Spleen (tissue), 11 donors: ENCODE data around the gene RAB6A. TPM values are rescaled to one million over a fixed set of nuclear protein-coding genes. Genes with fewer than 3 reads are reported as not detected.

ENCODE experiments used
- DNase-seq: peaks from one replicate; pipeline ENCODE4 v3.0.0-alpha.2; 2020
- H3K27ac ChIP-seq, 8 donors: fragments of 200-600 bp; sonication (generic) in 7 of 8; 1 replicate in 4 of 8; 2 replicates in 4 of 8; pipeline versions ENCODE4 v1.5.0 to v1.8.0; 2016 to 2021; ENCODE audit warnings: inconsistent platforms in 4 of 8, mild to moderate bottlenecking in 4 of 8, moderate library complexity in 1 of 8
- H3K27me3 ChIP-seq, 7 donors: fragments of 200-600 bp; sonication (generic) in 6 of 7; replicated peaks in 1 of 7; 1 replicate in 4 of 7; 2 replicates in 3 of 7; pipeline versions ENCODE4 v1.5.0 to v1.8.0; 2016 to 2021; ENCODE audit warnings: inconsistent platforms in 3 of 7, mild to moderate bottlenecking in 1 of 7
- H3K36me3 ChIP-seq, 6 donors: fragments of 200-600 bp; sonication (generic) in 5 of 6; 1 replicate in 4 of 6; 2 replicates in 2 of 6; pipeline versions ENCODE4 v1.5.0 to v1.8.0; 2016 to 2021; ENCODE audit warnings: inconsistent platforms in 2 of 6
- H3K4me1 ChIP-seq, 6 donors: fragments of 200-600 bp; sonication (generic) in 5 of 6; 1 replicate in 3 of 6; 2 replicates in 3 of 6; pipeline versions ENCODE4 v1.5.0 to v1.8.0; 2016 to 2021; ENCODE audit warnings: inconsistent platforms in 3 of 6
- H3K4me3 ChIP-seq, 8 donors: fragments of 200-600 bp; sonication (generic) in 7 of 8; 1 replicate in 4 of 8; 2 replicates in 4 of 8; pipeline versions ENCODE4 v1.5.0 to v1.8.0; 2016 to 2021; ENCODE audit warnings: inconsistent platforms in 4 of 8, mild to moderate bottlenecking in 4 of 8, moderate library complexity in 2 of 8
- H3K9me3 ChIP-seq, 8 donors: fragments of 200-600 bp; sonication (generic) in 7 of 8; 1 replicate in 4 of 8; 2 replicates in 4 of 8; pipeline versions ENCODE4 v1.5.0 to v1.8.0; 2016 to 2021; ENCODE audit warnings: inconsistent platforms in 4 of 8
- POLR2A ChIP-seq, 3 donors: fragments of 450-650 bp; IDR thresholded peaks; one replicate each; pipeline ENCODE4 v1.5.1; 2017; ENCODE audit warnings: antibody characterized with exemption in 3 of 3, mild to moderate bottlenecking in 1 of 3
- POLR2AphosphoS5 ChIP-seq, 3 donors: sonication (generic); formaldehyde crosslinking; IDR thresholded peaks; one replicate each; pipeline ENCODE4 v1.5.1; 2017; ENCODE audit warnings: antibody characterized with exemption in 3 of 3
- WGBS, 5 donors: extraction: QIAGEN DNeasy Blood & Tissue Kit in 3 of 5; methylation state at CpG; one replicate each; pipeline versions ENCODE4 v1.1.5 to v1.1.7; 2013 to 2018; 5-methylcytosine and 5-hydroxymethylcytosine counted together
- intact Hi-C: fragments of 100-400 bp; cut with DNase I; formaldehyde crosslinking; loops from one replicate; pipeline ENCODE4 v1.15.0; 2023; ENCODE audit warnings: low total_unique reads
- polyA plus RNA-seq, 3 donors: library from polyadenylated mRNA; stranded (reverse); fragments of 200-250 nt; gene quantifications; one replicate each; pipeline ENCODE4 v1.2.1, GENCODE V29; 2013
- total RNA-seq, 7 donors: library from RNA; depleted of rRNA in 3 of 7; stranded (reverse); fragments of >200 nt in 3 of 7; fragmentation: NEBNext Ultra II Directional in 4 of 7; extraction: Animal tissue kit (Norgen Biotek cat#: 25700) in 4 of 7; gene quantifications; one replicate each; pipeline versions ENCODE4 v1.1.0 to v1.2.1, GENCODE V29; 2016 to 2021
- TF ChIP-seq, protein P1 (sequence below), 11 experiments: fragments of 200-600 bp in 7 of 11; fragments of 450-650 bp in 4 of 11; sonication (generic) in 4 of 11; IDR thresholded peaks in 8 of 11; conservative IDR thresholded peaks in 3 of 11; 1 replicate in 7 of 11; 2 replicates in 4 of 11; pipeline versions ENCODE4 v1.4.0 to v1.8.0; 2016 to 2021; ENCODE audit warnings: antibody characterized with exemption in 11 of 11, inconsistent platforms in 4 of 11, mild to moderate bottlenecking in 1 of 11
- donor health status: healthy with polysubstance abuse.
- donor health status: DM: no; HTN: no; CAD: no; lungs with moderate emphysema.
- donor health status: DM: no; HTN: no; CAD: no.
- donor health status: Bipolar disorder and iron deficiency.
- donor health status: healthy.
- donor health status: DM: no; HTN: no; CAD: no.
- donor health status: DM: yes; HTN: yes; CAD: no.

The RAB6A gene
- total and polyA plus RNA-seq, 10 donors: 25.7 to 144 (median 97.4) TPM

DNA sequence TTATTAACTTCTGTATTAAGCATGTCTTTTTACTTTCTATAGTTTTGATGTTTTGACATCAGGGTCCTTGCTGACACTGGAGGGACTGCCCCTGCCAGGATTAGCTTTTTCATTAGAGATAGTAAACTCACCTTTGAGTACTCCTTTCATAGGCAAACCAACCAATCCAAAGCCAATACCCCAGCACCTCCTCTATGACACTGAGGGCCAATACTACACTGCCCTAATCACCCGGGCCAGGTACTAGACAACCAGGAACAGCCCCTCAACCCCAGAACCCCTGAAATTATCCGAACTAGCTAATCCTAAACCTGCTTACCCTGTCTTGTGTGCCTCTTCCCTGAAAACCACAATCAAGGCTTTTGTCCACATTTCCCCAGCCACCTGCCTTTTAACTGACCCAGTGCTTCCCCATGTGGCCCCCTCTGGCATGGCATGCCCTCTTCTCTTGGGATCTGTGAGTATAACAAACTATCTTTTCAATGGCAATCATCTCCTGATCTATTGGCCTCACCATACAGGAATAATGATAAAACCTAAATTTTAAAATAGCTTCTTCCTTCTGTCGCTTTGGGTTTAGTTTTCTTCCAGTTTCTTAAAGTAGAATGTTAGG, 31.2 kb downstream of the RAB6A start:
- H3K27me3 ChIP-seq: no peaks in the 10 kb centered on the region
- peaks cover 0 to 41% (median 0%) of the 10 kb centered on the region in 6 donors for H3K36me3 ChIP-seq
- intact Hi-C loops: no loop called here
- no peak for DNase-seq
- H3K4me1 ChIP-seq: peaks cover 0 to 10% (median 3%) of the 10 kb centered on the region in 6 donors
- H3K9me3 ChIP-seq: no peaks in the 10 kb centered on the region
- H3K4me3 ChIP-seq: no peak overlapping the region
- no peak for TF ChIP-seq POLR2AphosphoS5 (IDR thresholded peaks at IDR 0.05)
- TF ChIP-seq, protein P1, sequence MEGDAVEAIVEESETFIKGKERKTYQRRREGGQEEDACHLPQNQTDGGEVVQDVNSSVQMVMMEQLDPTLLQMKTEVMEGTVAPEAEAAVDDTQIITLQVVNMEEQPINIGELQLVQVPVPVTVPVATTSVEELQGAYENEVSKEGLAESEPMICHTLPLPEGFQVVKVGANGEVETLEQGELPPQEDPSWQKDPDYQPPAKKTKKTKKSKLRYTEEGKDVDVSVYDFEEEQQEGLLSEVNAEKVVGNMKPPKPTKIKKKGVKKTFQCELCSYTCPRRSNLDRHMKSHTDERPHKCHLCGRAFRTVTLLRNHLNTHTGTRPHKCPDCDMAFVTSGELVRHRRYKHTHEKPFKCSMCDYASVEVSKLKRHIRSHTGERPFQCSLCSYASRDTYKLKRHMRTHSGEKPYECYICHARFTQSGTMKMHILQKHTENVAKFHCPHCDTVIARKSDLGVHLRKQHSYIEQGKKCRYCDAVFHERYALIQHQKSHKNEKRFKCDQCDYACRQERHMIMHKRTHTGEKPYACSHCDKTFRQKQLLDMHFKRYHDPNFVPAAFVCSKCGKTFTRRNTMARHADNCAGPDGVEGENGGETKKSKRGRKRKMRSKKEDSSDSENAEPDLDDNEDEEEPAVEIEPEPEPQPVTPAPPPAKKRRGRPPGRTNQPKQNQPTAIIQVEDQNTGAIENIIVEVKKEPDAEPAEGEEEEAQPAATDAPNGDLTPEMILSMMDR (IDR thresholded peaks at IDR 0.05 in 8 of 11, conservative IDR thresholded peaks at IDR 0.05 in 3 of 11): peak in 3 of 11 experiments; percentile 14 to 26 (median 20)
- no peak for TF ChIP-seq POLR2A (IDR thresholded peaks at IDR 0.05)
- 90 to 100% (median 96%) methylated on average over 3 of the region's 3 CpGs for WGBS, 5 donors
- no peak overlapping the region for H3K27ac ChIP-seq

DNA sequence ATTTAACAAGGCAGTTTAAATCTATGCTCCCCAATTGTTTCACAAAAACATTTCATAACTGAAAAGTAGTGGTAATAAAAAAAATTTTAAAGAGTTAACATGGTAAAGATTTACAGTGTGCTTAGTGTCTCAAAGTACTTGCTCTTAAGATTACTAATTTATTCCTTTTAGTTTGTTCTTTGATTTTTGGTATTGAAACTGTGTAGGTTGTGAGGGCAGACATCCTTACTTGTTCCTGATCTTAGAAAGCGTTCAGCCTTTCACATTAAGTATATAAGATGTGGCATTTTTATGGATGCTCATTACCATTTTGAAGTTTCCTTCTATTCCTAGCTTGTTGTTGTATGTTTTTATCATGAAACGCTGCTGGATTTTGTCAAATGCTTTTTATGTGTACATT, 32.9 kb downstream of the RAB6A start:
- H3K36me3 ChIP-seq: peaks cover 0 to 50% (median 3%) of the 10 kb centered on the region in 6 donors
- 88 to 93% (median 92%) methylated on average over 2 of the region's 2 CpGs for WGBS, 5 donors

DNA sequence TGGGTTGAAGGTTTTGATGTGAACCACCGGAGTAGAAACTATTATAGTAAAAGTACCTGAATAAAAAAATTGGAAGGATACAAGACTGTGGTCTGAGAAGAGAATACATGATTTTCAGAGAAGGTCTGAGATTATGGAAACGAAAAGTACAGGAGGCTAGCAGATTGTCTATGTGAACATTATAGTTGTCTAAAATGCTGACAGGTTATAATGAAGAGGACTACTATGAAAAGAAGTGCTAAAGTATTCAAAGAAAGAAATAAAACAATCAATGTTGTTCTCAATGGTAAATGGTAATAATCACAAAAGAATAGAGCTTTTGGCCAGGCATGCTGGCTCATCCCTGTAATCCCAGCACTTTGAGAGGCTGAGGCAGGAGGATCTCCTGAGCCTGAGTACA, 34.0 kb downstream of the RAB6A start:
- TF ChIP-seq POLR2A (IDR thresholded peaks at IDR 0.05): no peak
- TF ChIP-seq, protein P1 (IDR thresholded peaks at IDR 0.05 in 8 of 11, conservative IDR thresholded peaks at IDR 0.05 in 3 of 11): no peak
- no peak for TF ChIP-seq POLR2AphosphoS5 (IDR thresholded peaks at IDR 0.05)
- no peaks in the 10 kb centered on the region for H3K27me3 ChIP-seq
- H3K27ac ChIP-seq: no peak overlapping the region
- intact Hi-C loops: no loop called here
- WGBS, 5 donors: 86 to 100% (median 96%) methylated on average over 2 of the region's 2 CpGs
- H3K36me3 ChIP-seq: peaks cover 0 to 52% (median 3%) of the 10 kb centered on the region in 6 donors
- H3K4me1 ChIP-seq: no peaks in the 10 kb centered on the region
- no peaks in the 10 kb centered on the region for H3K9me3 ChIP-seq
- no peak overlapping the region for H3K4me3 ChIP-seq
- DNase-seq: no peak

More for the DNA sequence above, 32.9 kb downstream of the RAB6A start:
- intact Hi-C loops: no loop called here
- DNase-seq: no peak
- no peaks in the 10 kb centered on the region for H3K27me3 ChIP-seq
- H3K9me3 ChIP-seq: no peaks in the 10 kb centered on the region
- no peak for TF ChIP-seq POLR2A (IDR thresholded peaks at IDR 0.05)
- TF ChIP-seq, protein P1 (IDR thresholded peaks at IDR 0.05 in 8 of 11, conservative IDR thresholded peaks at IDR 0.05 in 3 of 11): no peak
- TF ChIP-seq POLR2AphosphoS5 (IDR thresholded peaks at IDR 0.05): no peak
- H3K4me3 ChIP-seq: no peak overlapping the region
- no peaks in the 10 kb centered on the region for H3K4me1 ChIP-seq
- H3K27ac ChIP-seq: no peak overlapping the region

GRCh38 chr11:73717136-73717535, 43.7 kb downstream of the RAB6A start:
- Histone ChIP-seq H3K9me3 (no peaks in the 10 kb centered on the region), H3K4me3 (no peak overlapping the region), H3K27me3 (no peaks in the 10 kb centered on the region), H3K36me3 (peaks cover 0 to 78% (median 24%) of the 10 kb centered on the region in 6 donors), H3K27ac (no peak overlapping the region), H3K4me1 (peaks cover 0 to 8% (median 1%) of the 10 kb centered on the region in 6 donors)
- no peak for DNase-seq
- intact Hi-C loops: no loop called here
- WGBS, 5 donors: 90 to 97% (median 94%) methylated on average over 3 of the region's 3 CpGs
- no peak for TF ChIP-seq POLR2A (IDR thresholded peaks at IDR 0.05)
- TF ChIP-seq POLR2AphosphoS5 (IDR thresholded peaks at IDR 0.05): no peak
- TF ChIP-seq, protein P1 (IDR thresholded peaks at IDR 0.05 in 8 of 11, conservative IDR thresholded peaks at IDR 0.05 in 3 of 11): no peak
